HEK293 (cell line): ENCODE measurements around the gene HOXA3.

ENCODE experiments used
- GLIS1 ChIP-seq: fragments of 450-650 bp; formaldehyde crosslinking; IDR thresholded peaks from 2 replicates; pipeline ENCODE4 v1.5.1; 2016; ENCODE audit warnings: missing biosample characterization, missing genetic modification characterization
- GLIS2 ChIP-seq: fragments of 450-650 bp; formaldehyde crosslinking; IDR thresholded peaks from 2 replicates; pipeline ENCODE4 v1.5.1; 2016; ENCODE audit warnings: missing biosample characterization, missing genetic modification characterization
- IKZF3 ChIP-seq: fragments of 450-650 bp; IDR thresholded peaks from 2 replicates; pipeline ENCODE4 v1.5.0; 2018; ENCODE audit warnings: missing biosample characterization, mild to moderate bottlenecking, missing genetic modification characterization, moderate library complexity
- OSR2 ChIP-seq: fragments of 450-650 bp; formaldehyde crosslinking; IDR thresholded peaks from 2 replicates; pipeline ENCODE4 v1.5.1; 2016; ENCODE audit warnings: missing biosample characterization, missing genetic modification characterization
- REST ChIP-seq: fragments of 450-650 bp; formaldehyde crosslinking; IDR thresholded peaks from 2 replicates; pipeline ENCODE4 v1.5.1; 2016; ENCODE audit warnings: missing biosample characterization, missing genetic modification characterization
- SETDB1 ChIP-seq: IDR thresholded peaks from one replicate; pipeline ENCODE4 v1.6.1; 2017; ENCODE audit warnings: mild to moderate bottlenecking, low read length, moderate library complexity, mixed read lengths; ENCODE audit not compliant: insufficient read length
- TRIM28 ChIP-seq: IDR thresholded peaks from 2 replicates; pipeline ENCODE4 v1.6.1; 2011; ENCODE audit warnings: low read length, control low read depth, borderline replicate concordance
- YY2 ChIP-seq: fragments of 450-650 bp; formaldehyde crosslinking; IDR thresholded peaks from 2 replicates; pipeline ENCODE4 v1.5.1; 2016; ENCODE audit warnings: missing biosample characterization, missing genetic modification characterization
- ZNF10 ChIP-seq: fragments of 450-650 bp; formaldehyde crosslinking; IDR thresholded peaks from 2 replicates; pipeline ENCODE4 v1.5.1; 2017; ENCODE audit warnings: missing biosample characterization, missing genetic modification characterization
- ZNF114 ChIP-seq: fragments of 450-650 bp; formaldehyde crosslinking; IDR thresholded peaks from 2 replicates; pipeline ENCODE4 v1.5.0; 2017; ENCODE audit warnings: missing biosample characterization, missing genetic modification characterization
- ZNF266 ChIP-seq: fragments of 450-650 bp; formaldehyde crosslinking; IDR thresholded peaks from 2 replicates; pipeline ENCODE4 v1.5.1; 2016; ENCODE audit warnings: missing biosample characterization, missing genetic modification characterization, low read depth
- ZNF366 ChIP-seq: fragments of 450-650 bp; formaldehyde crosslinking; conservative IDR thresholded peaks from 2 replicates; pipeline ENCODE4 v1.5.1; 2016; ENCODE audit warnings: missing biosample characterization, missing genetic modification characterization
- ZNF398 ChIP-seq: fragments of 450-650 bp; formaldehyde crosslinking; IDR thresholded peaks from 2 replicates; pipeline ENCODE4 v1.5.1; 2017; ENCODE audit warnings: missing biosample characterization, missing genetic modification characterization
- ZNF404 ChIP-seq: fragments of 450-650 bp; formaldehyde crosslinking; IDR thresholded peaks from 2 replicates; pipeline ENCODE4 v1.5.1; 2017; ENCODE audit warnings: missing biosample characterization, missing genetic modification characterization
- ZNF48 ChIP-seq: fragments of 450-650 bp; formaldehyde crosslinking; IDR thresholded peaks from 2 replicates; pipeline ENCODE4 v1.5.1; 2016; ENCODE audit warnings: missing biosample characterization, missing genetic modification characterization
- ZNF555 ChIP-seq: fragments of 450-650 bp; formaldehyde crosslinking; conservative IDR thresholded peaks from 2 replicates; pipeline ENCODE4 v1.5.1; 2017; ENCODE audit warnings: missing biosample characterization, mild to moderate bottlenecking, missing genetic modification characterization, inconsistent platforms
- ZNF558 ChIP-seq: fragments of 450-650 bp; formaldehyde crosslinking; IDR thresholded peaks from 2 replicates; pipeline ENCODE4 v1.5.1; 2016; ENCODE audit warnings: missing biosample characterization, missing genetic modification characterization
- ZNF561 ChIP-seq: fragments of 450-650 bp; IDR thresholded peaks from 2 replicates; pipeline ENCODE4 v1.5.1; 2018; ENCODE audit warnings: missing biosample characterization, missing genetic modification characterization, borderline replicate concordance
- ZNF585B ChIP-seq: fragments of 450-650 bp; formaldehyde crosslinking; IDR thresholded peaks from 2 replicates; pipeline ENCODE4 v1.5.1; 2016; ENCODE audit warnings: missing biosample characterization, missing genetic modification characterization
- ZNF707 ChIP-seq: fragments of 450-650 bp; formaldehyde crosslinking; IDR thresholded peaks from 2 replicates; pipeline ENCODE4 v1.5.1; 2016; ENCODE audit warnings: missing biosample characterization, missing genetic modification characterization
- ZNF777 ChIP-seq: fragments of 450-650 bp; formaldehyde crosslinking; IDR thresholded peaks from 2 replicates; pipeline ENCODE4 v1.5.1; 2017; ENCODE audit warnings: missing biosample characterization, missing genetic modification characterization, borderline replicate concordance
- ZNF830 ChIP-seq: fragments of 450-650 bp; IDR thresholded peaks from 2 replicates; pipeline ENCODE4 v1.5.0; 2018; ENCODE audit warnings: missing biosample characterization, missing genetic modification characterization, low read depth, mild to moderate bottlenecking, moderate library complexity
- TF ChIP-seq, protein P1 (sequence below): fragments of 450-650 bp; formaldehyde crosslinking; IDR thresholded peaks from 2 replicates; pipeline ENCODE4 v1.5.1; 2016; ENCODE audit warnings: missing biosample characterization, missing genetic modification characterization, borderline replicate concordance
- TF ChIP-seq, protein P2 (sequence below): fragments of 450-650 bp; formaldehyde crosslinking; IDR thresholded peaks from 2 replicates; pipeline ENCODE4 v1.5.1; 2016; ENCODE audit warnings: missing biosample characterization, missing genetic modification characterization
- TF ChIP-seq, protein P3 (sequence below): fragments of 450-650 bp; formaldehyde crosslinking; IDR thresholded peaks from 2 replicates; pipeline ENCODE4 v1.5.1; 2017; ENCODE audit warnings: missing biosample characterization, missing genetic modification characterization
- TF ChIP-seq, protein P4 (sequence below): fragments of 450-650 bp; formaldehyde crosslinking; IDR thresholded peaks from 2 replicates; pipeline ENCODE4 v1.5.1; 2016; ENCODE audit warnings: missing biosample characterization, missing genetic modification characterization

Gene HOXA3

DNA sequence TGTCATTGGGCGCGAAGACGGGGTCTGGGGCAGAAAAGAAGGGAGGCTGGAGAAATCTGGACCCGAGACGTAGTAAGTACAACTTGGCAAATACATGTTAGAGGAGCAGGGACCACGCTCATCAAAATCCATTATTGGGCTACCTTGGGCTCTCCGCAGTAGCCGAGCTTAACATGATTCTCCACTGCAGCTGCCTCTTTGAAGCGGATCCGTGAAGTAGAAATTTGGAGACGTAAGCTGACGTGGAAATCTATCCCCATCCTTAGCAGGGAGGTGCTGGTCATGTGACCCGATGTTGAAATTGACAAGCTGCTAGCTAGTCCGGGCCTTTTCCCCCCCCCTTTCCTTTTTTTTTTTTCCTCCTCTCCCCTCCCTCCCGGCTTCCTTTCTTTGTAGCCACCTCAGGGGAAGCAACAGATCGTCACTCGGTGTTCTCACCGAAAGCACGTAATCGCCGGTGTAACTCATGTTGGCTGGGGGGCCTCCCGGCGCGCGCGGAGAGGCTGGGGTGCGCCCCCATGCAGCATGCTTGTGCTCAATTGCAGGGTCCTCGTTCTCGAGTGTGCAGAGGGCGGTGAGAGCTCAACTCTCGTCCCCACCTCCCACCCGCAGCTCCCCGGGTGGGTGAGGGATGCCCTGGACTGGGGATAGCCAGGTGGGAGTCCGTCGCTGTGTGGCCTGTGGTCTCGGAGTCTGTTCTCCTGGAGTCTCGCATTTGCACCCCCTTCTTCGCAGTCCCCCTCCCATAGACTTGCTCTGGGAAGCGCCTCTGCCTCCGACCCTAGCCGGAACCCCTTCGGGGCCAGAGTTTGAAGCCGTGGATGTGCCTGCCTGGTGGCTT, 32.9 kb upstream of the HOXA3 start, which contains the start of gene HOXA11 (continued):
- TF ChIP-seq ZNF398 (tag by site-specific recombination) (peak; percentile 90), TRIM28 (no peak), ZNF707 (tag by site-specific recombination) (no peak), YY2 (tag by site-specific recombination) (no peak), ZNF558 (tag by site-specific recombination) (no peak), GLIS1 (tag by site-specific recombination) (peak; percentile 98), ZNF404 (tag by site-specific recombination) (no peak), IKZF3 (tag by site-specific recombination) (peak; percentile 72), ZNF114 (tag by site-specific recombination) (no peak), ZNF366 (tag by site-specific recombination) (peak; percentile 28; the same call in 1 of the 2 replicates), ZNF585B (tag by site-specific recombination) (no peak), ZNF561 (tag by site-specific recombination) (no peak), SETDB1 (no peak), REST (no peak), OSR2 (tag by site-specific recombination) (peak; percentile 95), ZNF830 (tag by site-specific recombination) (no peak), ZNF555 (tag by site-specific recombination) (no peak), ZNF10 (tag by site-specific recombination) (0 out of 2 replicates have a peak, but pooled peaks have one; percentile 6), GLIS2 (tag by site-specific recombination) (peak; percentile 99), ZNF48 (no peak), ZNF777 (tag by site-specific recombination) (no peak), ZNF266 (no peak)
- TF ChIP-seq, protein P1, sequence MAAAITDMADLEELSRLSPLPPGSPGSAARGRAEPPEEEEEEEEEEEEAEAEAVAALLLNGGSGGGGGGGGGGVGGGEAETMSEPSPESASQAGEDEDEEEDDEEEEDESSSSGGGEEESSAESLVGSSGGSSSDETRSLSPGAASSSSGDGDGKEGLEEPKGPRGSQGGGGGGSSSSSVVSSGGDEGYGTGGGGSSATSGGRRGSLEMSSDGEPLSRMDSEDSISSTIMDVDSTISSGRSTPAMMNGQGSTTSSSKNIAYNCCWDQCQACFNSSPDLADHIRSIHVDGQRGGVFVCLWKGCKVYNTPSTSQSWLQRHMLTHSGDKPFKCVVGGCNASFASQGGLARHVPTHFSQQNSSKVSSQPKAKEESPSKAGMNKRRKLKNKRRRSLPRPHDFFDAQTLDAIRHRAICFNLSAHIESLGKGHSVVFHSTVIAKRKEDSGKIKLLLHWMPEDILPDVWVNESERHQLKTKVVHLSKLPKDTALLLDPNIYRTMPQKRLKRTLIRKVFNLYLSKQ (tag by site-specific recombination): no peak
- TF ChIP-seq, protein P2, sequence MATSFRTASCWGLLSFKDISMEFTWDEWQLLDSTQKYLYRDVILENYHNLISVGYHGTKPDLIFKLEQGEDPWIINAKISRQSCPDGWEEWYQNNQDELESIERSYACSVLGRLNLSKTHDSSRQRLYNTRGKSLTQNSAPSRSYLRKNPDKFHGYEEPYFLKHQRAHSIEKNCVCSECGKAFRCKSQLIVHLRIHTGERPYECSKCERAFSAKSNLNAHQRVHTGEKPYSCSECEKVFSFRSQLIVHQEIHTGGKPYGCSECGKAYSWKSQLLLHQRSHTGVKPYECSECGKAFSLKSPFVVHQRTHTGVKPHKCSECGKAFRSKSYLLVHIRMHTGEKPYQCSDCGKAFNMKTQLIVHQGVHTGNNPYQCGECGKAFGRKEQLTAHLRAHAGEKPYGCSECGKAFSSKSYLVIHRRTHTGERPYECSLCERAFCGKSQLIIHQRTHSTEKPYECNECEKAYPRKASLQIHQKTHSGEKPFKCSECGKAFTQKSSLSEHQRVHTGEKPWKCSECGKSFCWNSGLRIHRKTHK (tag by site-specific recombination): no peak
- TF ChIP-seq, protein P3, sequence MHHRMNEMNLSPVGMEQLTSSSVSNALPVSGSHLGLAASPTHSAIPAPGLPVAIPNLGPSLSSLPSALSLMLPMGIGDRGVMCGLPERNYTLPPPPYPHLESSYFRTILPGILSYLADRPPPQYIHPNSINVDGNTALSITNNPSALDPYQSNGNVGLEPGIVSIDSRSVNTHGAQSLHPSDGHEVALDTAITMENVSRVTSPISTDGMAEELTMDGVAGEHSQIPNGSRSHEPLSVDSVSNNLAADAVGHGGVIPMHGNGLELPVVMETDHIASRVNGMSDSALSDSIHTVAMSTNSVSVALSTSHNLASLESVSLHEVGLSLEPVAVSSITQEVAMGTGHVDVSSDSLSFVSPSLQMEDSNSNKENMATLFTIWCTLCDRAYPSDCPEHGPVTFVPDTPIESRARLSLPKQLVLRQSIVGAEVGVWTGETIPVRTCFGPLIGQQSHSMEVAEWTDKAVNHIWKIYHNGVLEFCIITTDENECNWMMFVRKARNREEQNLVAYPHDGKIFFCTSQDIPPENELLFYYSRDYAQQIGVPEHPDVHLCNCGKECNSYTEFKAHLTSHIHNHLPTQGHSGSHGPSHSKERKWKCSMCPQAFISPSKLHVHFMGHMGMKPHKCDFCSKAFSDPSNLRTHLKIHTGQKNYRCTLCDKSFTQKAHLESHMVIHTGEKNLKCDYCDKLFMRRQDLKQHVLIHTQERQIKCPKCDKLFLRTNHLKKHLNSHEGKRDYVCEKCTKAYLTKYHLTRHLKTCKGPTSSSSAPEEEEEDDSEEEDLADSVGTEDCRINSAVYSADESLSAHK (tag by site-specific recombination): no peak
- TF ChIP-seq, protein P4, sequence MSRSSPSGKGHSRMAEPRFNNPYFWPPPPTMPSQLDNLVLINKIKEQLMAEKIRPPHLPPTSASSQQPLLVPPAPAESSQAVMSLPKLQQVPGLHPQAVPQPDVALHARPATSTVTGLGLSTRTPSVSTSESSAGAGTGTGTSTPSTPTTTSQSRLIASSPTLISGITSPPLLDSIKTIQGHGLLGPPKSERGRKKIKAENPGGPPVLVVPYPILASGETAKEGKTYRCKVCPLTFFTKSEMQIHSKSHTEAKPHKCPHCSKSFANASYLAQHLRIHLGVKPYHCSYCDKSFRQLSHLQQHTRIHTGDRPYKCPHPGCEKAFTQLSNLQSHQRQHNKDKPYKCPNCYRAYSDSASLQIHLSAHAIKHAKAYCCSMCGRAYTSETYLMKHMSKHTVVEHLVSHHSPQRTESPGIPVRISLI (tag by site-specific recombination): peak; percentile 31; the same call in 1 of the 2 replicates
